IMR-90 (cell line): ENCODE measurements around the gene NEXN. TPM values are rescaled to one million over a fixed set of nuclear protein-coding genes. Genes with fewer than 3 reads are reported as not detected.
A peak's percentile ranks its signal among the peaks of the same experiment; 100 is the strongest.

ENCODE experiments used
- ATAC-seq: fragments of 200-7000 bp; cut with Tn5 transposase; 2 replicates; pipeline ENCODE4 v1.9.1; 2020; ENCODE audit warnings: low read depth, mild to moderate bottlenecking, moderate library complexity
- BruUV-seq: library from RNA; stranded (reverse); fragments of 400-500 nt; replicated peaks from 2 replicates; lab custom pipeline; 2021; lab: Mats Ljungman, UMichigan
- CTCF ChIA-PET: fragments of 300-600 bp; formaldehyde crosslinking; extraction: SDS; loops from one replicate; lab custom pipeline; 2021; ENCODE audit warnings: antibody characterized with exemption; lab: Yijun Ruan, JAX
- POLR2A ChIA-PET: fragments of 300-600 bp; sonication (Branson Sonifier 250); formaldehyde crosslinking; loops from one replicate; lab custom pipeline; 2022; ENCODE audit warnings: antibody characterized with exemption; ENCODE audit not compliant: unreplicated experiment; lab: Charles Lee
- DNase-seq: peaks from one replicate; pipeline ENCODE4 v3.0.0; 2013
- H2AFZ ChIP-seq: replicated peaks from 2 replicates; pipeline ENCODE3; 2013; ENCODE audit warnings: low read length, mild to moderate bottlenecking; ENCODE audit not compliant: poor library complexity
- H2AK5ac ChIP-seq: 2 replicates; pipeline ENCODE4 v1.6.1; 2013; ENCODE audit warnings: low read depth, low read length, inconsistent platforms
- H2AK9ac ChIP-seq: replicated peaks from 2 replicates; pipeline ENCODE3; 2013; ENCODE audit warnings: mild to moderate bottlenecking, low read depth, low read length, moderate library complexity; ENCODE audit not compliant: poor library complexity
- H2BK120ac ChIP-seq: 2 replicates; pipeline ENCODE4 v1.6.1; 2013; ENCODE audit warnings: low read depth, low read length, inconsistent platforms
- H2BK15ac ChIP-seq: 3 replicates; pipeline ENCODE4 v1.6.1; 2013; ENCODE audit warnings: low read depth, low read length, inconsistent platforms
- H2BK20ac ChIP-seq: 2 replicates; pipeline ENCODE4 v1.6.1; 2013; ENCODE audit warnings: low read depth, mild to moderate bottlenecking, inconsistent platforms, low read length, moderate library complexity
- H2BK5ac ChIP-seq: 2 replicates; pipeline ENCODE4 v1.6.1; 2013; ENCODE audit warnings: mild to moderate bottlenecking, low read depth, low read length, inconsistent platforms; ENCODE audit not compliant: poor library complexity, severe bottlenecking
- H3K14ac ChIP-seq: replicated peaks from 2 replicates; pipeline ENCODE4 v1.6.1; 2013; ENCODE audit warnings: low read depth, low read length, inconsistent platforms
- H3K18ac ChIP-seq: 2 replicates; pipeline ENCODE4 v1.6.1; 2013; ENCODE audit warnings: low read depth, low read length, control low read depth
- H3K23ac ChIP-seq: 2 replicates; pipeline ENCODE4 v1.6.1; 2013; ENCODE audit warnings: low read depth, low read length, inconsistent platforms
- H3K27ac ChIP-seq: 2 replicates; pipeline ENCODE4 v1.5.1; 2013; ENCODE audit warnings: mild to moderate bottlenecking, control low read depth, low read length; ENCODE audit not compliant: insufficient read depth
- H3K27me3 ChIP-seq: 2 replicates; pipeline ENCODE4 v1.6.1; 2013; ENCODE audit warnings: low read length; ENCODE audit not compliant: control insufficient read depth, insufficient read depth
- H3K36me3 ChIP-seq: 2 replicates; pipeline ENCODE4 v1.6.1; 2013; ENCODE audit warnings: low read length, mixed read lengths; ENCODE audit not compliant: control insufficient read depth, insufficient read depth
- H3K4ac ChIP-seq: 2 replicates; pipeline ENCODE4 v1.6.1; 2013; ENCODE audit warnings: low read depth, low read length, inconsistent platforms
- H3K4me1 ChIP-seq: 2 replicates; pipeline ENCODE4 v1.6.1; 2013; ENCODE audit warnings: low read length, mixed read lengths; ENCODE audit not compliant: control insufficient read depth, insufficient read depth
- H3K4me2 ChIP-seq: 2 replicates; pipeline ENCODE4 v1.6.1; 2013; ENCODE audit warnings: low read depth, mild to moderate bottlenecking, control low read depth, low read length, moderate library complexity
- H3K4me3 ChIP-seq: 2 replicates; pipeline ENCODE4 v1.5.1; 2013; ENCODE audit warnings: low read depth, mild to moderate bottlenecking, control low read depth, low read length, moderate library complexity; ENCODE audit not compliant: insufficient read depth
- H3K56ac ChIP-seq: 2 replicates; pipeline ENCODE4 v1.6.1; 2013; ENCODE audit warnings: low read length, inconsistent platforms; ENCODE audit not compliant: insufficient read depth; ENCODE audit errors: extremely low read depth
- H3K79me1 ChIP-seq, 2 experiments: 2 replicates each; pipeline ENCODE4 v1.6.1; 2013; ENCODE audit warnings: low read length in 2 of 2, inconsistent platforms in 1 of 2, low read depth in 1 of 2
- H3K9ac ChIP-seq: 2 replicates; pipeline ENCODE4 v1.6.1; 2013; ENCODE audit warnings: low read depth, low read length, control low read depth
- H3K9me1 ChIP-seq: 2 replicates; pipeline ENCODE4 v1.6.1; 2013; ENCODE audit warnings: low read length, inconsistent platforms; ENCODE audit not compliant: insufficient read depth
- H3K9me3 ChIP-seq: 2 replicates; pipeline ENCODE4 v1.6.1; 2013; ENCODE audit warnings: low read length; ENCODE audit not compliant: control insufficient read depth, insufficient read depth
- H4K20me1 ChIP-seq: 2 replicates; pipeline ENCODE4 v1.6.1; 2013; ENCODE audit warnings: low read length, inconsistent platforms; ENCODE audit not compliant: insufficient read depth
- H4K5ac ChIP-seq: 2 replicates; pipeline ENCODE4 v1.6.1; 2013; ENCODE audit warnings: mild to moderate bottlenecking, low read depth, low read length, control low read depth
- H4K8ac ChIP-seq, 2 experiments: 2 replicates each; pipeline ENCODE4 v1.6.1; 2013; ENCODE audit warnings: low read depth in 2 of 2, low read length in 2 of 2, control low read depth in 1 of 2, inconsistent platforms in 1 of 2
- H4K91ac ChIP-seq: 2 replicates; pipeline ENCODE4 v1.6.1; 2013; ENCODE audit warnings: low read depth, low read length, inconsistent platforms; ENCODE audit not compliant: insufficient read depth
- BHLHE40 ChIP-seq: fragments of 150-350 bp; IDR thresholded peaks from 2 replicates; pipeline ENCODE4 v1.6.1; 2016; ENCODE audit warnings: mild to moderate bottlenecking, low read depth, low read length
- CEBPB ChIP-seq: IDR thresholded peaks from 2 replicates; pipeline ENCODE4 v1.6.1; 2012; ENCODE audit warnings: low read depth, low read length, improper control_type of control experiment
- CHD1 ChIP-seq: IDR thresholded peaks from 2 replicates; pipeline ENCODE4 v1.6.1; 2012; ENCODE audit warnings: low read depth, low read length, improper control_type of control experiment
- FOS ChIP-seq: fragments of 150-350 bp; IDR thresholded peaks from 2 replicates; pipeline ENCODE4 v1.6.1; 2016; ENCODE audit warnings: low read depth, low read length
- MAFK ChIP-seq: IDR thresholded peaks from 2 replicates; pipeline ENCODE4 v1.6.1; 2012; ENCODE audit warnings: low read depth, low read length, improper control_type of control experiment
- MAZ ChIP-seq: IDR thresholded peaks from 2 replicates; pipeline ENCODE4 v1.6.1; 2012; ENCODE audit warnings: low read depth, mild to moderate bottlenecking, low read length, improper control_type of control experiment, moderate library complexity, borderline replicate concordance
- POLR2A ChIP-seq: IDR thresholded peaks from 2 replicates; pipeline ENCODE4 v1.6.1; 2012; ENCODE audit warnings: mild to moderate bottlenecking, low read depth, low read length
- RAD21 ChIP-seq: IDR thresholded peaks from 2 replicates; pipeline ENCODE4 v1.6.1; 2012; ENCODE audit warnings: low read length, improper control_type of control experiment
- RCOR1 ChIP-seq: IDR thresholded peaks from 2 replicates; pipeline ENCODE4 v1.6.1; 2012; ENCODE audit warnings: mild to moderate bottlenecking, low read length, improper control_type of control experiment; ENCODE audit not compliant: insufficient replicate concordance
- SMC3 ChIP-seq: fragments of 150-350 bp; IDR thresholded peaks from 2 replicates; pipeline ENCODE4 v1.6.1; 2016; ENCODE audit warnings: low read depth, mild to moderate bottlenecking, antibody characterized with exemption, low read length, moderate library complexity
- WGBS, 2 experiments: methylation state at CpG; one replicate each; pipeline versions ENCODE4 v1.1.5 to v1.1.7; 2013; ENCODE audit warnings: missing lambda C conversion rate in 2 of 2; ENCODE audit not compliant: insufficient read length in 1 of 2; ENCODE audit errors: extremely low coverage in 2 of 2; 5-methylcytosine and 5-hydroxymethylcytosine counted together
- dilution Hi-C: fragments of 300-500 bp; cut with HindIII; formaldehyde crosslinking; loops from one replicate; pipeline ENCODE4 v1.14.3; 2018; ENCODE audit warnings: low sequenced_read_pairs; ENCODE audit not compliant: unreplicated experiment
- in situ Hi-C: fragments of 300-500 bp; cut with MboI; formaldehyde crosslinking; loops from 3 replicates; pipeline ENCODE4 v1.14.3; 2019; ENCODE audit warnings: low sequenced_read_pairs, inconsistent platforms, mixed read lengths
- intact Hi-C: fragments of 100-400 bp; cut with micrococcal nuclease; formaldehyde crosslinking; loops from 2 replicates; pipeline ENCODE4 v1.10.0; 2022
- polyA plus RNA-seq, 3 experiments: library from polyadenylated mRNA; depleted of rRNA; stranded (reverse); fragments of >200 nt; gene quantifications; 2 replicates each; pipeline ENCODE4 v1.2.3, GENCODE V29; 2012; ENCODE audit warnings: low replicate concordance in 1 of 3
- total RNA-seq: library from RNA; depleted of rRNA; stranded (reverse); fragments of >200 nt; gene quantifications from 2 replicates; pipeline ENCODE4 v1.2.3, GENCODE V29; 2012
- TF ChIP-seq, protein P1 (sequence below): conservative IDR thresholded peaks from 2 replicates; pipeline ENCODE4 v1.5.1; 2012; ENCODE audit warnings: mild to moderate bottlenecking, low read depth, low read length, improper control_type of control experiment
- TF ChIP-seq, protein P2 (sequence below): fragments of 150-350 bp; IDR thresholded peaks from 2 replicates; pipeline ENCODE4 v1.6.1; 2017; ENCODE audit warnings: mild to moderate bottlenecking, antibody characterized with exemption, low read length, low read depth

NEXN gene
- total and polyA plus RNA-seq, 2 of the 4 experiments (the other 2 are of a cell fraction): 5.2 to 16.1 TPM

DNA sequence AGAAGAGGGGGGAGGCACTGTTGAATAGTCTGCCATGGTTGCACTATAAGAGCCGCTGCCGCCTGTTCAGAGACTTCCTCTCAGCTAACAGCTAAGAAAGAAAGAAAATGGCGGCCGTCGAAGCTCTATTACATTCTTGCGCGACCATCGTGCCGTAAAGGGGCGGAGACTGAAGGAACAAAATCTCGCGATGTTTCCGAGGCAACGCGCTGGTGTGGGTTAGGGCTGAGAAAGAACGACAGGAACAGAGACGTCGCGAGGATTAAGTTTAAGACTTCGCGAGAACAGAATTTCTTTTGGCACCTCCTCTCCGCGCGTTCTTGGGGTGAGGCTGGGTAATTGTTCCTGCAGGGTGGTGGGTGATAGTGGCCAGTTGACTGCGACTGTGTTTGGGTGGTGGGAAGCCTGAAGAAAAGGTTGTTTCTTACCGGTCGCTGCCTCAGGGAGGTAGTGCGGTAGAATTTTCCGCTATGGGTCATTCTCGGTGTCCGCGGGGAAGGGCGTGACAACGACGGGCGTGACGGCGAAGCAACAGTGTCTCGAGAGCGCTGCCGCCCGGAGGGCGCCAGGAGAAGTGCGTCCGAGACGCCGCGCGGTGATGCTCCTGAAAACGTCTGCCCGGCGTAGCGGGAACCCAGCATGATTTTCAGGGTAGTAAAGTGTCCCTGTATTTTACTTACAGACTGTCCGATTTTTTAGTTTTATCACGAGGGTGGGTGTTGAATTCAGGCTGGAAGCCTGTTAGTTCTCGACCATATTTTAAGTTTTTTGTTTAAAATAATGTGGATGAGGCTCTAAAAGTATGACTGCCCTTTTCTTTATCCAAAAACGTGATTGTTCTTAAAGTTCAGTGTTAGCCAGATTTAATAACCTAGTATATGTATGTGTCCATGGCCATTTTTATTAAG is 90.8 kb downstream of the NEXN start, which contains the start of gene FUBP1:
Gene FUBP1, minus strand, starts transcription at position 104 of the 908 bp plus-strand sequence. Its CDS starts 68 bp downstream, at position 36.
- Histone ChIP-seq H3K56ac (peak within 1 kb of the TSS; percentile 97), H3K4me1 (0 out of 2 replicates have a peak, but pooled peaks cover 2% of the 10 kb centered on the region), H3K27ac (peak within 1 kb of the TSS; percentile 92), H3K9me3 (no peaks in the 10 kb centered on the region), H2BK120ac (peak within 1 kb of the TSS; percentile 91), H2AK5ac (peak within 1 kb of the TSS; percentile 84), H3K27me3 (no peaks in the 10 kb centered on the region), H4K8ac (peak within 1 kb of the TSS; percentile 90 to 97), H3K9me1 (no peaks in the 10 kb centered on the region), H2BK15ac (peak within 1 kb of the TSS; percentile 80; the same call in 2 of the 3 replicates), H3K36me3 (peaks cover 6% of the 10 kb centered on the region), H4K5ac (peak within 1 kb of the TSS; percentile 89), H3K18ac (peak within 1 kb of the TSS; percentile 70), H3K4ac (peak within 1 kb of the TSS; percentile 97), H2AK9ac (peak within 1 kb of the TSS; percentile 98), H2BK5ac (peak within 1 kb of the TSS; percentile 88), H2BK20ac (peak within 1 kb of the TSS; percentile 62), H3K4me2 (peak within 1 kb of the TSS; percentile 91), H4K20me1 (peaks cover 39% of the 10 kb centered on the region), H3K9ac (peak within 1 kb of the TSS; percentile 96), H3K4me3 (peak within 1 kb of the TSS; percentile 62), H4K91ac (peak within 1 kb of the TSS; percentile 92), H2AFZ (peak within 1 kb of the TSS; percentile 93), H3K79me1 (peaks cover 4 to 18% of the 10 kb centered on the region in 2 experiments; a peak in 2 of 4 replicates), H3K14ac (peak within 1 kb of the TSS; percentile 99), H3K23ac (peak within 1 kb of the TSS; percentile 97)
- intact Hi-C loops: loop anchor here (1.0 kb wide), 2 partner anchors 25 to 135 kb away; partner anchors contain the start of gene DNAJB4
- WGBS, 2 experiments: 0% methylated on average over 24 of the region's 57 CpGs; no CpG with 5 or more reads in 1 of the 2 experiments
- TSS peak; percentile 58 for BruUV-seq
- POLR2A ChIA-PET: interaction anchor here (0.6 to 1.2 kb wide), 2 partner anchors 25 to 493 kb away, joined by 9 to 27 read pairs; partner anchors contain the start of gene DNAJB4
- ATAC-seq (peak; percentile 86), DNase-seq (peak; percentile 99)
- in situ Hi-C loops: loop anchor here (10.0 kb wide), 1 partner anchor 136 kb away; no protein-coding TSS in a partner anchor
- CTCF ChIA-PET: interaction anchor here (0.6 to 1.4 kb wide), 7 partner anchors 12 to 151 kb away, joined by 3 to 4 read pairs (median 3); no protein-coding TSS in a partner anchor
- dilution Hi-C loops: no loop called here
- TF ChIP-seq CEBPB (peak; percentile 14; the same call in 1 of the 2 replicates), FOS (no peak), MAZ (no peak), RAD21 (peak; percentile 54), RCOR1 (no peak), MAFK (no peak), CHD1 (no peak), POLR2A (peak; percentile 87), SMC3 (peak; percentile 45), BHLHE40 (peak; percentile 27; the same call in 1 of the 2 replicates)
- TF ChIP-seq, protein P1, sequence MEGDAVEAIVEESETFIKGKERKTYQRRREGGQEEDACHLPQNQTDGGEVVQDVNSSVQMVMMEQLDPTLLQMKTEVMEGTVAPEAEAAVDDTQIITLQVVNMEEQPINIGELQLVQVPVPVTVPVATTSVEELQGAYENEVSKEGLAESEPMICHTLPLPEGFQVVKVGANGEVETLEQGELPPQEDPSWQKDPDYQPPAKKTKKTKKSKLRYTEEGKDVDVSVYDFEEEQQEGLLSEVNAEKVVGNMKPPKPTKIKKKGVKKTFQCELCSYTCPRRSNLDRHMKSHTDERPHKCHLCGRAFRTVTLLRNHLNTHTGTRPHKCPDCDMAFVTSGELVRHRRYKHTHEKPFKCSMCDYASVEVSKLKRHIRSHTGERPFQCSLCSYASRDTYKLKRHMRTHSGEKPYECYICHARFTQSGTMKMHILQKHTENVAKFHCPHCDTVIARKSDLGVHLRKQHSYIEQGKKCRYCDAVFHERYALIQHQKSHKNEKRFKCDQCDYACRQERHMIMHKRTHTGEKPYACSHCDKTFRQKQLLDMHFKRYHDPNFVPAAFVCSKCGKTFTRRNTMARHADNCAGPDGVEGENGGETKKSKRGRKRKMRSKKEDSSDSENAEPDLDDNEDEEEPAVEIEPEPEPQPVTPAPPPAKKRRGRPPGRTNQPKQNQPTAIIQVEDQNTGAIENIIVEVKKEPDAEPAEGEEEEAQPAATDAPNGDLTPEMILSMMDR: peak; percentile 65
- TF ChIP-seq, protein P2, sequence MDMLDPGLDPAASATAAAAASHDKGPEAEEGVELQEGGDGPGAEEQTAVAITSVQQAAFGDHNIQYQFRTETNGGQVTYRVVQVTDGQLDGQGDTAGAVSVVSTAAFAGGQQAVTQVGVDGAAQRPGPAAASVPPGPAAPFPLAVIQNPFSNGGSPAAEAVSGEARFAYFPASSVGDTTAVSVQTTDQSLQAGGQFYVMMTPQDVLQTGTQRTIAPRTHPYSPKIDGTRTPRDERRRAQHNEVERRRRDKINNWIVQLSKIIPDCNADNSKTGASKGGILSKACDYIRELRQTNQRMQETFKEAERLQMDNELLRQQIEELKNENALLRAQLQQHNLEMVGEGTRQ: no peak; the same call in 1 of the 2 replicates
